A549 (cell line): ENCODE measurements around the gene NDNF. TPM values are rescaled to one million over a fixed set of nuclear protein-coding genes. Genes with fewer than 3 reads are reported as not detected.

Experiments
- ATAC-seq, 2 experiments: fragments of 200-7000 bp in 1 of 2; fragments of >200 bp in 1 of 2; cut with Nextera tagmentation in 1 of 2; cut with Tn5 transposase in 1 of 2; 3 replicates each; pipeline versions ENCODE4 v1.8.0 to v1.9.1; 2018 to 2020; ENCODE audit warnings: mild to moderate bottlenecking in 1 of 2, moderate library complexity in 1 of 2
- CTCF ChIA-PET: fragments of 300-600 bp; sonication (Branson Sonifier 250); formaldehyde crosslinking; extraction: SDS; loops from one replicate; lab custom pipeline; 2021; ENCODE audit warnings: antibody characterized with exemption, inconsistent platforms; lab: Yijun Ruan, JAX
- POLR2A ChIA-PET: fragments of 350-600 bp; formaldehyde crosslinking; extraction: SDS; loops from one replicate; lab custom pipeline; 2021; ENCODE audit warnings: antibody characterized with exemption, inconsistent platforms; lab: Yijun Ruan, JAX
- DNase-seq, 2 experiments: peaks; one replicate each; pipeline versions ENCODE4 v3.0.0 to v3.0.0-alpha.2; 2011 to 2016; ENCODE audit warnings: low read depth in 1 of 2, low spot score in 1 of 2
- FAIRE-seq: peaks from 2 replicates; lab custom pipeline; 2011; peaks lifted over from hg19 to GRCh38; lab: Jason Lieb, UNC
- H3K27ac ChIP-seq, 2 experiments: fragments of >200 bp; sonication (Bioruptor Twin); formaldehyde crosslinking; 3 replicates each; pipeline ENCODE4 v1.5.1; 2016 to 2017
- H3K4me1 ChIP-seq: fragments of >200 bp; sonication (Bioruptor Twin); formaldehyde crosslinking; 3 replicates; pipeline ENCODE4 v1.6.1; 2016
- H3K4me2 ChIP-seq: fragments of >200 bp; sonication (Bioruptor Twin); formaldehyde crosslinking; 3 replicates; pipeline ENCODE4 v1.6.1; 2016
- H3K4me3 ChIP-seq: fragments of >200 bp; sonication (Bioruptor Twin); formaldehyde crosslinking; 3 replicates; pipeline ENCODE4 v1.5.1; 2016
- H3K9me3 ChIP-seq: fragments of >200 bp; sonication (Bioruptor Twin); formaldehyde crosslinking; 3 replicates; pipeline ENCODE4 v1.6.1; 2016
- BHLHE40 ChIP-seq: IDR thresholded peaks from 2 replicates; pipeline ENCODE4 v1.6.1; 2012; ENCODE audit warnings: low read depth, low read length, inconsistent platforms
- CBX2 ChIP-seq: fragments of 200-600 bp; sonication (generic); IDR thresholded peaks from 2 replicates; pipeline ENCODE4 v1.6.1; 2016; ENCODE audit warnings: low read depth, mild to moderate bottlenecking, borderline replicate concordance
- CHD2 ChIP-seq: fragments of 150-350 bp; IDR thresholded peaks from 2 replicates; pipeline ENCODE4 v1.6.1; 2014; ENCODE audit warnings: low read length; ENCODE audit not compliant: partially characterized antibody
- CTCF ChIP-seq: fragments of >200 bp; sonication (Bioruptor Twin); formaldehyde crosslinking; IDR thresholded peaks from 3 replicates; pipeline ENCODE4 v1.5.1; 2016
- EHF ChIP-seq: fragments of 250-450 bp; sonication (Bioruptor Pico); IDR thresholded peaks from 2 replicates; pipeline ENCODE4 v1.5.0; 2020; ENCODE audit warnings: mild to moderate bottlenecking
- EHMT2 ChIP-seq: fragments of 200-600 bp; sonication (generic); IDR thresholded peaks from 2 replicates; pipeline ENCODE4 v1.6.1; 2016; ENCODE audit warnings: antibody characterized with exemption, low read depth, mild to moderate bottlenecking, moderate library complexity
- ELK1 ChIP-seq: fragments of 150-350 bp; IDR thresholded peaks from 2 replicates; pipeline ENCODE4 v1.6.1; 2014; ENCODE audit warnings: low read depth, mild to moderate bottlenecking, low read length
- ESRRA ChIP-seq: fragments of 150-350 bp; IDR thresholded peaks from 2 replicates; pipeline ENCODE4 v1.6.1; 2014; ENCODE audit warnings: mild to moderate bottlenecking, low read length, borderline replicate concordance
- FOSB ChIP-seq: fragments of 250-450 bp; sonication (Bioruptor Pico); IDR thresholded peaks from 2 replicates; pipeline ENCODE4 v1.5.0; 2020; ENCODE audit warnings: mild to moderate bottlenecking, moderate library complexity
- FOSL2 ChIP-seq, 2 experiments: fragments of 450-650 bp in 1 of 2; fragments of >200 bp in 1 of 2; sonication (Bioruptor Twin) in 1 of 2; formaldehyde crosslinking; IDR thresholded peaks; 2 replicates each; pipeline versions ENCODE4 v1.5.0 to v1.6.1; 2016 to 2020; ENCODE audit warnings: mild to moderate bottlenecking in 1 of 2, moderate library complexity in 1 of 2
- GATA3 ChIP-seq: IDR thresholded peaks from 2 replicates; pipeline ENCODE4 v1.6.1; 2012; ENCODE audit warnings: borderline replicate concordance
- HEYL ChIP-seq: fragments of 250-450 bp; sonication (Bioruptor Pico); IDR thresholded peaks from 2 replicates; pipeline ENCODE4 v1.8.0; 2021; ENCODE audit warnings: mild to moderate bottlenecking, moderate library complexity
- HOXA7 ChIP-seq: fragments of 250-450 bp; sonication (Bioruptor Pico); IDR thresholded peaks from 2 replicates; pipeline ENCODE4 v1.5.0; 2020; ENCODE audit warnings: mild to moderate bottlenecking, moderate library complexity
- HOXB13 ChIP-seq: fragments of 250-450 bp; sonication (Bioruptor Pico); IDR thresholded peaks from 2 replicates; pipeline ENCODE4 v1.5.0; 2020; ENCODE audit warnings: low read depth, mild to moderate bottlenecking, moderate library complexity
- JUN ChIP-seq, 2 experiments: fragments of >200 bp; sonication (Bioruptor Twin); formaldehyde crosslinking; IDR thresholded peaks; 2 replicates in 1 of 2; 3 replicates in 1 of 2; pipeline ENCODE4 v1.6.1; 2016 to 2017
- JUNB ChIP-seq: fragments of >200 bp; sonication (Bioruptor Twin); formaldehyde crosslinking; IDR thresholded peaks from 2 replicates; pipeline ENCODE4 v1.6.1; 2016
- NFE2L2 ChIP-seq: fragments of 150-350 bp; conservative IDR thresholded peaks from 2 replicates; pipeline ENCODE4 v1.6.1; 2014; ENCODE audit warnings: low read length
- NR3C1 ChIP-seq: fragments of >200 bp; sonication (Bioruptor Twin); formaldehyde crosslinking; IDR thresholded peaks from 3 replicates; pipeline ENCODE4 v1.6.1; 2017
- POLR2A ChIP-seq: IDR thresholded peaks from 2 replicates; pipeline ENCODE4 v1.6.1; 2012; ENCODE audit warnings: mild to moderate bottlenecking, low read length
- RAD21 ChIP-seq, 2 experiments: fragments of >200 bp in 1 of 2; sonication (Bioruptor Twin) in 1 of 2; formaldehyde crosslinking in 1 of 2; IDR thresholded peaks in 1 of 2; conservative IDR thresholded peaks in 1 of 2; 2 replicates in 1 of 2; 3 replicates in 1 of 2; pipeline ENCODE4 v1.6.1; 2012 to 2018; ENCODE audit warnings: inconsistent platforms in 1 of 2
- RCOR1 ChIP-seq: fragments of 150-350 bp; IDR thresholded peaks from 2 replicates; pipeline ENCODE4 v1.6.1; 2014; ENCODE audit warnings: antibody characterized with exemption, low read length, low read depth
- SMC3 ChIP-seq: fragments of >200 bp; sonication (Bioruptor Twin); formaldehyde crosslinking; IDR thresholded peaks from 3 replicates; pipeline ENCODE4 v1.6.1; 2018; ENCODE audit warnings: inconsistent platforms
- TFCP2L1 ChIP-seq: fragments of 250-450 bp; sonication (Bioruptor Pico); IDR thresholded peaks from 2 replicates; pipeline ENCODE4 v1.5.0; 2021; ENCODE audit warnings: mild to moderate bottlenecking
- ZC3H11A ChIP-seq: fragments of 450-650 bp; IDR thresholded peaks from 2 replicates; pipeline ENCODE4 v1.6.1; 2014; ENCODE audit warnings: antibody characterized with exemption, mild to moderate bottlenecking
- ZFP36 ChIP-seq: fragments of 450-650 bp; IDR thresholded peaks from 2 replicates; pipeline ENCODE4 v1.6.1; 2014; ENCODE audit warnings: borderline replicate concordance; ENCODE audit not compliant: partially characterized antibody
- ZNF302 ChIP-seq: fragments of 250-450 bp; sonication (Bioruptor Pico); IDR thresholded peaks from 2 replicates; pipeline ENCODE4 v1.9.0; 2021; ENCODE audit warnings: inconsistent platforms, mild to moderate bottlenecking, moderate library complexity
- WGBS: methylation state at CpG from one replicate; pipeline ENCODE4 v1.1.6; 2017; ENCODE audit errors: missing lambda C conversion rate; 5-methylcytosine and 5-hydroxymethylcytosine counted together
- polyA plus RNA-seq, 4 experiments: library from polyadenylated mRNA; depleted of rRNA in 3 of 4; stranded (reverse); fragments of >200 nt; fragmentation: RNase III in 1 of 4; extraction: RNeasy Plus Mini Kit Qiagen cat#74134 plus additional on column Dnase treatment in 1 of 4; gene quantifications; 2 replicates in 3 of 4; 3 replicates in 1 of 4; pipeline ENCODE4 v1.2.3, GENCODE V29; 2011 to 2017
- TF ChIP-seq, protein P1 (sequence below): fragments of 250-450 bp; sonication (Bioruptor Pico); IDR thresholded peaks from 2 replicates; pipeline ENCODE4 v1.5.0; 2021; ENCODE audit warnings: mild to moderate bottlenecking, moderate library complexity, borderline replicate concordance
- TF ChIP-seq, protein P2 (sequence below): fragments of 250-450 bp; sonication (Bioruptor Pico); IDR thresholded peaks from 2 replicates; pipeline ENCODE4 v1.5.0; 2020; ENCODE audit warnings: low read depth, mild to moderate bottlenecking, moderate library complexity
- TF ChIP-seq, protein P3 (sequence below): fragments of >200 bp; sonication (Bioruptor Twin); formaldehyde crosslinking; IDR thresholded peaks from 2 replicates; pipeline ENCODE4 v1.6.1; 2016

Gene NDNF
- polyA plus RNA-seq, 2 of the 4 experiments (the other 2 are of a cell fraction): not detected

DNA sequence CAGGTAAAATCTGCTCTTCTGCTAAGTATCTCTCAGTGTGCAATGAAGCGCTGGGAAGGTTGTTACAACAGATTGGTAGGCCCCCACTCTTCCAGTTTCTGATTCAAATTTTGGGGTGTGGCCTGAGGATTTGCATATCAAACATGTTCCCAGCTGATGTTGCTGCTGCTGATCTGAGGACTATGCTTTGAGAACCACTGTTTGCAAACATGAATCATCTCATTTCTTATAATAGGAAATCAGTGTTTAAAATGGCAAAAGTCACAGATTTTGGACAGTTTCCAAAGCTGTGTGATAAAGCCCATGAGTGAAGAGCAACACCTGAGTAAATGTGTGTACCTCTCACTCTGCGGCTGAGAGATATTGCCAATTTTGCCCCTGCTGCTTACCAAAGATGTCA is 36.2 kb upstream of the NDNF start:
- no peak for FAIRE-seq

GRCh38 chr4:121107507-121107906 is 35.2 kb upstream of the NDNF start:
- no peak overlapping the region for H3K27ac ChIP-seq
- no peak overlapping the region for H3K4me3 ChIP-seq
- H3K9me3 ChIP-seq: no peaks in the 10 kb centered on the region
- H3K4me1 ChIP-seq: no peaks in the 10 kb centered on the region
- no peak for FAIRE-seq
- no peak for DNase-seq
- WGBS: 56% methylated on average over 4 of the region's 4 CpGs
- ChIA-PET POLR2A (no interaction called here), CTCF (no interaction called here)
- no peak for ATAC-seq
- no peak for TF ChIP-seq HOXB13 (CRISPR knock-in tag)
- TF ChIP-seq EHMT2: no peak
- TF ChIP-seq SMC3: no peak
- no peak for TF ChIP-seq TFCP2L1 (CRISPR knock-in tag)
- no peak for TF ChIP-seq HEYL (CRISPR knock-in tag)
- TF ChIP-seq ZNF302 (CRISPR knock-in tag): no peak
- TF ChIP-seq FOSL2 (IDR thresholded peaks at IDR 0.05): no peak
- no peak for TF ChIP-seq FOSL2 (CRISPR knock-in tag; IDR thresholded peaks at IDR 0.05)
- TF ChIP-seq, protein P1, sequence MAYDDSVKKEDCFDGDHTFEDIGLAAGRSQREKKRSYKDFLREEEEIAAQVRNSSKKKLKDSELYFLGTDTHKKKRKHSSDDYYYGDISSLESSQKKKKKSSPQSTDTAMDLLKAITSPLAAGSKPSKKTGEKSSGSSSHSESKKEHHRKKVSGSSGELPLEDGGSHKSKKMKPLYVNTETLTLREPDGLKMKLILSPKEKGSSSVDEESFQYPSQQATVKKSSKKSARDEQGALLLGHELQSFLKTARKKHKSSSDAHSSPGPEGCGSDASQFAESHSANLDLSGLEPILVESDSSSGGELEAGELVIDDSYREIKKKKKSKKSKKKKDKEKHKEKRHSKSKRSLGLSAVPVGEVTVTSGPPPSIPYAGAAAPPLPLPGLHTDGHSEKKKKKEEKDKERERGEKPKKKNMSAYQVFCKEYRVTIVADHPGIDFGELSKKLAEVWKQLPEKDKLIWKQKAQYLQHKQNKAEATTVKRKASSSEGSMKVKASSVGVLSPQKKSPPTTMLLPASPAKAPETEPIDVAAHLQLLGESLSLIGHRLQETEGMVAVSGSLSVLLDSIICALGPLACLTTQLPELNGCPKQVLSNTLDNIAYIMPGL: no peak
- no peak for TF ChIP-seq NR3C1
- no peak for TF ChIP-seq GATA3
- TF ChIP-seq CBX2: no peak
- no peak for TF ChIP-seq ZFP36
- no peak for TF ChIP-seq NFE2L2
- no peak for TF ChIP-seq RAD21 (conservative IDR thresholded peaks at IDR 0.05 in 1 of 2, IDR thresholded peaks at IDR 0.05 in 1 of 2)
- TF ChIP-seq JUN (IDR thresholded peaks at IDR 0.05): no peak
- TF ChIP-seq JUNB: no peak
- H3K4me2 ChIP-seq: no peak overlapping the region

More for the DNA sequence above, 36.2 kb upstream of the NDNF start:
- ATAC-seq: no peak
- Histone ChIP-seq H3K27ac (no peak overlapping the region), H3K9me3 (no peaks in the 10 kb centered on the region)
- no peak for TF ChIP-seq ESRRA
- TF ChIP-seq RAD21 (conservative IDR thresholded peaks at IDR 0.05 in 1 of 2, IDR thresholded peaks at IDR 0.05 in 1 of 2): no peak
- no peak for TF ChIP-seq HOXA7 (CRISPR knock-in tag)
- TF ChIP-seq SMC3: no peak
- TF ChIP-seq, all 56 proteins: peak for 0
- ChIA-PET POLR2A (no interaction called here), CTCF (no interaction called here)
- Histone ChIP-seq H3K4me1 (no peaks in the 10 kb centered on the region), H3K4me2 (no peak overlapping the region), H3K4me3 (no peak overlapping the region)
- no peak for DNase-seq
- WGBS: 75% methylated on average over 2 of the region's 2 CpGs

- H3K4me2 ChIP-seq: no peak overlapping the region
- CTCF ChIA-PET: no interaction called here
- no peak for ATAC-seq
- POLR2A ChIA-PET: no interaction called here
- H3K9me3 ChIP-seq: no peaks in the 10 kb centered on the region
- no peak overlapping the region for H3K4me3 ChIP-seq
- no peak for DNase-seq
- no peak overlapping the region for H3K27ac ChIP-seq
- H3K4me1 ChIP-seq: no peaks in the 10 kb centered on the region
- 0% methylated on average over 2 of the region's 2 CpGs for WGBS
- FAIRE-seq: no peak
- TF ChIP-seq SMC3 (no peak), FOSL2 (IDR thresholded peaks at IDR 0.05) (no peak), FOSL2 (CRISPR knock-in tag; IDR thresholded peaks at IDR 0.05) (no peak), ZC3H11A (no peak), CHD2 (no peak), EHMT2 (no peak), GATA3 (no peak), RCOR1 (no peak), FOSB (no peak), POLR2A (no peak), BHLHE40 (no peak), CBX2 (no peak), ELK1 (no peak), EHF (CRISPR knock-in tag) (no peak), CTCF (no peak)
- TF ChIP-seq, protein P2, sequence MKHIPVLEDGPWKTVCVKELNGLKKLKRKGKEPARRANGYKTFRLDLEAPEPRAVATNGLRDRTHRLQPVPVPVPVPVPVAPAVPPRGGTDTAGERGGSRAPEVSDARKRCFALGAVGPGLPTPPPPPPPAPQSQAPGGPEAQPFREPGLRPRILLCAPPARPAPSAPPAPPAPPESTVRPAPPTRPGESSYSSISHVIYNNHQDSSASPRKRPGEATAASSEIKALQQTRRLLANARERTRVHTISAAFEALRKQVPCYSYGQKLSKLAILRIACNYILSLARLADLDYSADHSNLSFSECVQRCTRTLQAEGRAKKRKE: no peak
- TF ChIP-seq, protein P3, sequence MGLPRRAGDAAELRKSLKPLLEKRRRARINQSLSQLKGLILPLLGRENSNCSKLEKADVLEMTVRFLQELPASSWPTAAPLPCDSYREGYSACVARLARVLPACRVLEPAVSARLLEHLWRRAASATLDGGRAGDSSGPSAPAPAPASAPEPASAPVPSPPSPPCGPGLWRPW: no peak
Observed at GRCh38 chr4:121100093-121100775, 27.9 kb upstream of the NDNF start.
